GM23338 (cell line): Measurements from ENCODE around the gene PPL. TPM values are rescaled to one million over a fixed set of nuclear protein-coding genes. Genes with fewer than 3 reads are reported as not detected.

Source experiments
- ATAC-seq: fragments of 200-7000 bp; cut with Tn5 transposase; 3 replicates; pipeline ENCODE4 v1.9.1; 2020
- DNase-seq: peaks from one replicate; pipeline ENCODE4 v3.0.0-alpha.2; 2015; ENCODE audit warnings: low spot score
- H2AFZ ChIP-seq: fragments of 200-600 bp; sonication (generic); 2 replicates; pipeline ENCODE4 v1.8.0; 2016; ENCODE audit warnings: antibody characterized with exemption, mild to moderate bottlenecking, moderate library complexity
- H3F3A ChIP-seq: fragments of 200-600 bp; sonication (generic); replicated peaks from 2 replicates; pipeline ENCODE4 v1.8.0; 2017; ENCODE audit warnings: antibody characterized with exemption, mixed run types, low read depth
- H3K27ac ChIP-seq: fragments of 200-600 bp; sonication (generic); 2 replicates; pipeline ENCODE4 v1.6.1; 2016; ENCODE audit warnings: low read depth
- H3K27me3 ChIP-seq: fragments of 200-600 bp; sonication (generic); 2 replicates; pipeline ENCODE4 v1.8.0; 2016; ENCODE audit warnings: mild to moderate bottlenecking, mixed run types, moderate library complexity; ENCODE audit not compliant: insufficient read depth
- H3K36me3 ChIP-seq: fragments of 200-600 bp; sonication (generic); 2 replicates; pipeline ENCODE4 v1.8.0; 2016; ENCODE audit warnings: mild to moderate bottlenecking; ENCODE audit not compliant: insufficient read depth
- H3K4me1 ChIP-seq: fragments of 200-600 bp; sonication (generic); 2 replicates; pipeline ENCODE4 v1.8.0; 2016; ENCODE audit warnings: mild to moderate bottlenecking, moderate library complexity; ENCODE audit not compliant: insufficient read depth
- H3K4me2 ChIP-seq: fragments of 200-600 bp; sonication (generic); 2 replicates; pipeline ENCODE4 v1.7.1; 2017; ENCODE audit warnings: mixed run types
- H3K4me3 ChIP-seq: fragments of 200-600 bp; sonication (generic); 2 replicates; pipeline ENCODE4 v1.6.1; 2016; ENCODE audit warnings: mixed run types
- H3K79me2 ChIP-seq: fragments of 200-600 bp; sonication (generic); replicated peaks from 2 replicates; pipeline ENCODE4 v1.8.0; 2017; ENCODE audit warnings: mild to moderate bottlenecking; ENCODE audit not compliant: insufficient read depth
- H3K9me2 ChIP-seq: fragments of 200-600 bp; sonication (generic); 2 replicates; pipeline ENCODE4 v1.8.0; 2017; ENCODE audit not compliant: insufficient read depth
- H4K20me1 ChIP-seq: fragments of 200-600 bp; sonication (generic); replicated peaks from 2 replicates; pipeline ENCODE4 v1.8.0; 2017; ENCODE audit warnings: mild to moderate bottlenecking; ENCODE audit not compliant: insufficient read depth
- H3K27ac Mint-ChIP-seq: 2 replicates; pipeline ENCODE4 v1.8.0; 2020; ENCODE audit warnings: inconsistent platforms, mild to moderate bottlenecking, moderate library complexity, mixed read lengths
- H3K27me3 Mint-ChIP-seq: 3 replicates; pipeline ENCODE4 v1.8.0; 2022; ENCODE audit warnings: low read depth, mild to moderate bottlenecking, moderate library complexity, mixed read lengths, inconsistent platforms; ENCODE audit not compliant: insufficient read depth, poor library complexity
- H3K36me3 Mint-ChIP-seq: 3 replicates; pipeline ENCODE4 v1.8.0; 2021; ENCODE audit warnings: low read depth, mild to moderate bottlenecking, inconsistent platforms, moderate library complexity, mixed read lengths
- H3K4me1 Mint-ChIP-seq: 3 replicates; pipeline ENCODE4 v1.8.0; 2020; ENCODE audit warnings: mild to moderate bottlenecking, inconsistent platforms, mixed read lengths
- H3K4me3 Mint-ChIP-seq: 3 replicates; pipeline ENCODE4 v1.8.0; 2021; ENCODE audit warnings: moderate library complexity, mild to moderate bottlenecking, inconsistent platforms, mixed read lengths
- H3K9me3 Mint-ChIP-seq: 3 replicates; pipeline ENCODE4 v1.8.0; 2020; ENCODE audit warnings: moderate library complexity, mild to moderate bottlenecking, inconsistent platforms, mixed read lengths
- EZH2 ChIP-seq: fragments of 200-600 bp; sonication (generic); IDR thresholded peaks from one replicate; pipeline ENCODE4 v1.8.0; 2017; ENCODE audit warnings: antibody characterized with exemption, mild to moderate bottlenecking, low read depth; ENCODE audit not compliant: unreplicated experiment
- EZH2phosphoT487 ChIP-seq: fragments of 200-600 bp; sonication (generic); IDR thresholded peaks from one replicate; pipeline ENCODE4 v1.8.1; 2018; ENCODE audit warnings: antibody characterized with exemption; ENCODE audit not compliant: unreplicated experiment
- JUNB ChIP-seq: IDR thresholded peaks from one replicate; pipeline ENCODE4 v1.6.1; 2016; ENCODE audit warnings: antibody characterized with exemption; ENCODE audit not compliant: unreplicated experiment
- NANOG ChIP-seq: IDR thresholded peaks from 2 replicates; pipeline ENCODE4 v1.6.1; 2016; ENCODE audit warnings: antibody characterized with exemption, borderline replicate concordance
- REST ChIP-seq: IDR thresholded peaks from one replicate; pipeline ENCODE4 v1.6.1; 2018; ENCODE audit warnings: antibody characterized with exemption; ENCODE audit not compliant: unreplicated experiment
- STAT1 ChIP-seq: IDR thresholded peaks from one replicate; pipeline ENCODE4 v1.6.1; 2016; ENCODE audit warnings: antibody characterized with exemption; ENCODE audit not compliant: unreplicated experiment
- ZNF114 ChIP-seq: fragments of 250-450 bp; sonication (Bioruptor Pico); IDR thresholded peaks from 2 replicates; pipeline ENCODE4 v1.5.0; 2020; ENCODE audit warnings: mild to moderate bottlenecking, moderate library complexity
- ZNF331 ChIP-seq: fragments of 250-450 bp; sonication (Bioruptor Pico); IDR thresholded peaks from 2 replicates; pipeline ENCODE4 v1.5.0; 2020; ENCODE audit warnings: low read depth, mild to moderate bottlenecking, moderate library complexity
- polyA plus RNA-seq: library from polyadenylated mRNA; unstranded; fragments of >200 nt; fragmentation: Nextera tagmentation; extraction: Ambion mirVana; gene quantifications from 2 replicates; pipeline ENCODE4 v1.2.1, GENCODE V29; 2016
- total RNA-seq: library from RNA; depleted of rRNA; stranded (reverse); fragments of >200 nt; shearing (Covaris generic); gene quantifications from 2 replicates; pipeline ENCODE4 v1.2.3, GENCODE V29; 2014

PPL gene
- total and polyA plus RNA-seq, 2 experiments from 2014 or later, result 10.6 to 31.7 TPM

GRCh38 chr16:4890686-4891085 lies 46.3 kb downstream of the PPL start:
- peaks cover 6% of the 10 kb centered on the region for H3K27me3 Mint-ChIP-seq
- H3K4me3 ChIP-seq, result no peak overlapping the region
- H3K36me3 ChIP-seq, result peaks cover 18% of the 10 kb centered on the region
- H3K9me3 Mint-ChIP-seq, result no peaks in the 10 kb centered on the region; the same call in 2 of the 3 replicates
- no peaks in the 10 kb centered on the region for H3K4me1 Mint-ChIP-seq
- no peak for ATAC-seq
- no peaks in the 10 kb centered on the region for H4K20me1 ChIP-seq
- DNase-seq, result no peak
- no peak overlapping the region for H3K27ac ChIP-seq
- H3K4me2 ChIP-seq, result no peak overlapping the region
- no peak overlapping the region for H3K4me3 Mint-ChIP-seq
- 0 out of 2 replicates have a peak, but pooled peaks cover 10% of the 10 kb centered on the region for H3F3A ChIP-seq
- H3K36me3 Mint-ChIP-seq, result peaks cover 38% of the 10 kb centered on the region
- H3K79me2 ChIP-seq, result no peaks in the 10 kb centered on the region
- H3K4me1 ChIP-seq, result no peaks in the 10 kb centered on the region
- no peak overlapping the region for H2AFZ ChIP-seq
- no peak overlapping the region for H3K27ac Mint-ChIP-seq
- TF ChIP-seq STAT1, result no peak
- no peak for TF ChIP-seq EZH2phosphoT487
- no peak for TF ChIP-seq ZNF331
- TF ChIP-seq NANOG, result no peak
- no peak for TF ChIP-seq REST
- no peak for TF ChIP-seq EZH2
- TF ChIP-seq JUNB, result no peak
- no peaks in the 10 kb centered on the region for H3K9me2 ChIP-seq
- no peaks in the 10 kb centered on the region for H3K27me3 ChIP-seq

GRCh38 chr16:4890026-4890425 lies 46.9 kb downstream of the PPL start:
- no peak for TF ChIP-seq JUNB
- TF ChIP-seq ZNF331, result no peak
- TF ChIP-seq ZNF114 (CRISPR knock-in tag), result no peak
- no peak for TF ChIP-seq EZH2phosphoT487
- Histone ChIP-seq H3K27ac (no peak overlapping the region), H3K36me3 (peaks cover 19% of the 10 kb centered on the region), H3K4me1 (no peaks in the 10 kb centered on the region), H3K79me2 (no peaks in the 10 kb centered on the region), H2AFZ (no peak overlapping the region), H3K9me2 (no peaks in the 10 kb centered on the region), H3K27me3 (no peaks in the 10 kb centered on the region), H4K20me1 (no peaks in the 10 kb centered on the region), H3K4me2 (no peak overlapping the region), H3F3A (0 out of 2 replicates have a peak, but pooled peaks cover 10% of the 10 kb centered on the region), H3K4me3 (no peak overlapping the region)
- no peak for DNase-seq
- Mint-ChIP-seq H3K27ac (no peak overlapping the region), H3K36me3 (peaks cover 43% of the 10 kb centered on the region), H3K4me3 (no peak overlapping the region), H3K9me3 (no peaks in the 10 kb centered on the region; the same call in 2 of the 3 replicates), H3K27me3 (peaks cover 8% of the 10 kb centered on the region), H3K4me1 (no peaks in the 10 kb centered on the region; the same call in 2 of the 3 replicates)
- ATAC-seq, result no peak
